ENCODE results near the gene HMCN2.

The HMCN2 gene

DNA sequence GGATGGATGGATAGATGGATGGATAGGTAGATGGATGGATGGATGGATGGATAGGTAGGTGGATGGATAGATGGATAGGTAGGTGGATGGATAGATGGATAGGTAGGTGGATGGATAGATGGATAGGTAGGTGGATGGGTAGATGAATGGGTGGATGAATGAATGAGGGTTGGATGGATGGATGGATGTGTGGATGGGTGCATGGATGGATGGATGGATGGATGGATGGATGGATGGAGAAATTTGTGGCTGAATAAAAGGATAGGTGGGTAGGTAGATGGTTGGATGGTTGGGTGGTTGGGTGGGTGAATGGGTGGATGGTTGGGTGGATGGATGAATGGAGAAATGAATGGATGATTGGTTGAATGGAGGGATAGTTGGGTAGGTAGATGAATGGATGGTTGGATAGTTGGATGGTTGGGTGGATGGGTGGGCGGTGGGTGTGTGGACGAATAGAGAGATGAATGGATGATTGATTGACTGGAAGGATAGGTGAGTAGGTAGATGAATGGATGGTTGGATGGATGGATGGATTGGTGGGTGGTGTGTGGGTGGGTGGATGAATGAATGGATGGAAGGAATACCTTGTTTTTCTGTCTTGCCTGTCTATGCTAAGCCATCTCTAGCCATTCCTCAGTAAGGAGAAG, 108.2 kb downstream of the HMCN2 start:
- no peak for DNase-seq

DNA sequence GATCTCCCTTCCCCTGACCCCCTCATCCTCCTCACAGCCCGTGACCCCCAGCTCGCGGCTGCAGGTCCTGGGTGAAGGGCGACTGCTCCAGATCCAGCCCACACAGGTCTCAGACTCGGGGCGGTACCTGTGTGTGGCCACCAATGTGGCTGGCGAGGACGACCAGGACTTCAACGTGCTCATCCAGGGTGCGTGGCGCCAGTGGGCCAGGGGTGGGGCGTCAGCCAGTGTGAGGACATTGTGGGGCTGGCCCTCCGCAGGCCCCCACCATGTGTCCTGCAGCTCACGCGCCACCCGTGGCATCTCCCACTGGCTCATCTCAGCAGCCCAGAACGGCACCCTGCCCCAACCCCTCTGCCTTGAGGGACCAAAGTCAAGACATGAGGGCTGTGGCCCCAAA, 112.1 kb downstream of the HMCN2 start:
- no peak for DNase-seq

- DNase-seq = no peak
These were observed 113.5 kb downstream of the HMCN2 start for GRCh38 chr9:130378875-130379648.

GRCh38 chr9:130379649-130379970, 114.0 kb downstream of the HMCN2 start:
- DNase-seq = no peak

DNA sequence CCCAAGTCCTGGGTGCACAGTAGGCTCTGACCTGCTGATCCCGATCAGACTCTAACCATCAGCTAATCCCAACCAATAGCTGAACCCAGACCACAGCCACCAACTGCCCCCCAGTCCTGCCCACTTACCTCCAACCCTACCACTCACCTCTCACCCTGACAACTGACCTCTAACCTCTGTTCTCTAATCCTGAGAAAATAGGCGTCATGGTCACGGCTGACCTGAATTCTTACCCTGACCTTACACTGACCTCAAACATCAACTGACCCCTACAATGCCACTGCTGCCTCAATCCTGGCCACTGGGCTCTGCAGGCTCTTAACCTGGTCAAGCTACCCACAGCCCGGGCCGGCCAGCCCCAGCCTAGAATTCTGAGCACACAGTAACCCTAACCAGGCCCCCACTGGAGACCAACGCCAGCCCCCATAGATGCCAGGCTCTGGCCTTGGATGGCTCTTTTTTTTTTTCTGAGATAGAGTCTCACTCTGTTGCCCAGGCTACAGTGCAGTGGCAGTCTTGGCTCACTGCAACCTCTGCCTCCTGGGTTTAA, 115.4 kb downstream of the HMCN2 start:
- DNase-seq = no peak

- no peak for DNase-seq
These were observed 116.1 kb downstream of the HMCN2 start for GRCh38 chr9:130381660-130382059.

DNA sequence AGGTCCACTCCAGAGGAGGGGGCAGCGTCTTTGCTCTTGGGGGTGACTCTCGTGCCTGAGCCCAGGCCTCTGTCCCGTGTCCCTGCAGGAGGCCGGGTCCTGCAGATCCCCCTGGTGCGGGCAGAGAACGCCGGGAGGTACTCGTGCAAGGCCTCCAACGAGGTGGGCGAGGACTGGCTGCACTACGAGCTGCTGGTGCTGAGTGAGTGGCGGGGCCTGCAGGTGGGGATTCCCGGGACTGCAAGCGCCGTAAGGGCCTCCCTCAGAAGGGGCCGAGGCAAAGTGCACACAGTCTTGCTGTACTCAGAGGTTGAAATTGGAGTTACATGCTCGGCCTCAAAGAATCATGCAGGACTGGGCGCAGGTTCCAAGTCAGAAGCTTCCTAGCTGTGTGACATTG, 116.5 kb downstream of the HMCN2 start:
- no peak for DNase-seq

GRCh38 chr9:130382636-130383349, 117.2 kb downstream of the HMCN2 start:
- DNase-seq = no peak

GRCh38 chr9:130383350-130383715, 117.8 kb downstream of the HMCN2 start:
- no peak for DNase-seq

GRCh38 chr9:130383979-130384676, 118.6 kb downstream of the HMCN2 start:
- no peak for DNase-seq

DNA sequence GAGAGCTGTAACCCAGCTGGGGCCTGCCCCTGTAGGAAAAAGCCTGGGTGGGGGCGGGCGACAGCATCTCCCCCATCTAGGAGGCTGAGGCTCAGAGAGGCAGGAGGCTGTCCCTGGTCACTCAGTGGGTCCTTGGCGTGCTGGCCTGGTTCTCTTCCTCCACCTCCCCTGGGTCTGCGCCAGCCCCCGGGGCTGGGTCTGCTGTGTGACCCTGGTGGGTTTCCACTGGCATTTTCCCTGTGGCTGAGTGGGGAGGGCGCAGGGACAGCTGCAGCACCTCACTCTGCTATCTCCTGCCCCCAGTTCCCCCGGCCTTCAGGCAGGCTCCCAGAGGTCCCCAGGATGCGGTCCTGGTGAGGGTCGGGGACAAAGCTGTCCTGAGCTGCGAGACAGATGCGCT, 119.7 kb downstream of the HMCN2 start:
- DNase-seq = no peak

GRCh38 chr9:130387398-130387797, 121.8 kb downstream of the HMCN2 start:
- no peak for DNase-seq

- DNase-seq = no peak
These were observed 122.3 kb downstream of the HMCN2 start for GRCh38 chr9:130387905-130388304.

DNA sequence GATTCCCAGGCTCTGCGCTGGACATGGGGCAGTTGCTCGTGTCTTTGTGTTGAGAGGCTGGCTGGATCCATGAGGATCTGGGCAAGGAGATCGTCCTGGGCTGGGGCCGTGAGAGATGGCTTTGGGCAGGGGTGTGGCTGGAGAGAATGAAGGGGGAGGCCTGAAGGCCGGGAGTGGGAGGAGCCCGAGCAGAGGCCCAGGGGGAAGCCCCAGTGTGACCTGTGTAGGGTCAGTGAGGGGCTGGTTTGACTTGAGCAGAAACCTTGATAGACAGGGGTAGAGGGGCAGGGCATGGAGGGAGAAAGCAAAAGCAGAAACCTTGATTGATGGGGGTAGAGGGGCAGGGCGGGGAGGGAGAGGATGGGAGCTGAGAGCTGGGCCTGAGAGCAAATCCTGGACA, 124.8 kb downstream of the HMCN2 start:
- DNase-seq = no peak

- DNase-seq = no peak
These were observed 125.4 kb downstream of the HMCN2 start for GRCh38 chr9:130390986-130391385.

GRCh38 chr9:130391866-130392265, 126.3 kb downstream of the HMCN2 start:
- DNase-seq = no peak

GRCh38 chr9:130393681-130394071, 128.1 kb downstream of the HMCN2 start:
- no peak for DNase-seq

GRCh38 chr9:130394320-130394719, 128.8 kb downstream of the HMCN2 start:
- DNase-seq = no peak

DNA sequence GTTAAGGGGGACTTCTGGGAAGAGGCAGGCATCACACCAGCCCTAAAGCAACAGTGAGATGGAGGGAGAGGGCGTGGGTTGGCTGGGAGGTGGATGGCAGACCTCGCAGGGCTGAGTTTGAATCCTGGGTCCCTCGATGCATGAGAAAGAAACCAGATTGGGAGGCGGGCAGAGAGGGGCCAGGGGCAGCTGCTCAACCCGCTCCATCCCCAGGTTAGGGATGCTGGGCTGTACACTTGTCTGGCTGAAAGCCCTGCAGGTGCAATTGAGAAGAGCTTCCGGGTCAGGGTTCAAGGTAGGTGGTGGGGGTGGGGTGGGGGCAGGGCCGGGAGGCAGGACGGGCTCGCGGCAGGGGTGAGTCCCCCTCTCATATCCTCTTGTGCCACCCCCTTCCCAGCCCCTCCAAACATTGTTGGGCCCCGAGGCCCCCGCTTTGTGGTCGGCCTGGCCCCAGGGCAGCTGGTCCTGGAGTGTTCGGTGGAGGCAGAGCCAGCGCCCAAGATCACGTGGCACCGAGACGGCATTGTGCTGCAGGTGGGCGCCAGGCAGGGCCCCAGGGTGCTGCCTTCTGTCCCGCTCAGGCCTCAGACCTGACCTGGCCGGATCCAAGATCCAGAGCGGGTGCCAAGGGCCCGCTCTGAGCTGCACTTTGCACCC, 129.4 kb downstream of the HMCN2 start:
- no peak for DNase-seq

GRCh38 chr9:130395810-130396435, 130.4 kb downstream of the HMCN2 start:
- DNase-seq = no peak

GRCh38 chr9:130396581-130396980, 131.0 kb downstream of the HMCN2 start:
- no peak for DNase-seq
